Measurements from ENCODE around the gene RMI2. TPM values are rescaled to one million over a fixed set of nuclear protein-coding genes. Genes with fewer than 3 reads are reported as not detected.

RMI2 gene
- total RNA-seq, 1 donor from 2014 or later: 0.70 TPM

DNA sequence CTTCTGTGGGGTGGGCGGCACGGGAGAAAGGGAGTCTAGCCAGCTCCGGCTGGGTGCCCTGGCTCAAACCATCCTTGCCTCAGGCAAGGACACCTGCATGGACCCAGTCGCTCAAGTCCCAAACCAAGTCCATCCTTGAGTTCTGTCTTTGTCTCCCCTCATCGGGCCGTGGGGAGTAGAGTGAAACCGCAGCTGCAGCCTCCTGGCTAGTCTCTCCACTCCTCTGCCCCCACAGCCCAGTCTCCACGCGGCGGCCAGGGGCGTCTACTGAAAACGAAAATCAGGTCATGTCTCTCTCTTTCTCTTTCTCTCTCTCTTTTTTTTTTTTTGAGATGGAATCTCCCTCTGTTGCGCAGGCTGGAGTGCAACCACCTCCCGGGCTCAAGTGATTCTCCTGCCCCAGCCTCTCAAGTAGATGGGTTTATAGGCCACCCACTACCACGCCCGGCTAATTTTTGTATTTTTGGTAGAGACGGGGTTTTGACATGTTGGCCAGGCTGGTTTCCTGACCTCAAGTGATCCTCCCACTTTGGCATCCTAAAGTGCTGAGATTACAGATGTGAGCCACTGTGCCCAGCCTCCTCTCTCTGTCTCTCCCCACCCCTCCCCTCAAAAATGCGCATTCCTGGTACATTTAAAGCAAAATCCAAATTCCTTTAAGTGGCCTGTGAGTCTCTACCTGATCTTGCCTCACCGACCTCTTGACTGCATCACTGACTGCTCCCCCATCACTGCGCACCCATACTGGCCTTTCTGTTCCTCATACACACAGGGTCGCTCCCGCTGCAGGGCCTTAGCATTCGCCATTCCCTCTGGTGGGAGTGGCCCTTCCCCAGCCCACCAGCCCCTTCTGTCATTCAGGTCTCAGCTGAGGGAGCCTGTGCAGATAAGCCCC is 17.7 kb upstream of the RMI2 start:
- ATAC-seq: no peak
- DNase-seq (ENCODE audit: low spot score): no peak

DNA sequence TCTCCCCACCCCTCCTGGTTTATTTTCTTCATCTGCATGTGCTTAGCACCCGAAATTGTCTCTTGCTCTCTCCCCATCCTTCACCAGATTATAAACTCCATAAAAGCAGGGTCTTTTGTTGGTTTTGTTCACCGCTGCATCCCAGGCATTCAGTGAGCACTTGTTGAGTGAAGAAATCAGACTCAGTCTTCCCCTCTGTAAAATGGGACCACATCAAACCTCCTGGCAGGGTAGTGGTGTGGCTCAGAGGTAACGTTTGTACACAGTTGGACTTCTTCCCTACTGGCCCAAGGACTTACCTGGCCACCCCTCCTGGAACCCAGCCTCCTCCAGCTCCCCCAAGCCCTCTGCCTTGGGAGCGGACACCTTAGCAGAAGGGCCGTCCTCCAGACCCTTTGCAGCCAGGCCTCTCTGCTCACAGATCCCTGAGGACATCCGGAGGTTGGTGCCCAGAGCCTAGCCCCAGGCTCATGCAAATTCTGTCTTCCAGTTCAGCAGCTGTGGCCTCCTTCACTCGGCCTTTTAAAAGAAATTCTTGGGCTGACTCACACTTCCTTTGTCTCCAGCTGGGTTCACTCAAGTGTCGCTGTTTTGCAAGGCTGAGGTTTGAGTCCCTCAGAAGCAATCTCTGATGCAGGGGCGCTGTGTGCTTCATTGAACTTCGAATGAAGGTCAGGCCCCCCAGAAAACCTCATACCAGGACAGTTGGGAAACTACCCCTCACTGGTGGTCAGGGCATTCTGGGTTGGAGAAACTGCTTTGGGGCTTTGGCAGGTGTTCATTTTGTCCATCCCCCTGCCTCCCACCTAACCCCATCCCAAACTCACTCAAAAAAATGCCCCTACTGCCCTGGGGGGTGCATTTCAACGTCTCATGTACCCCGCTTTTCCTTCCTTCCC is 16.8 kb upstream of the RMI2 start:
- ATAC-seq (peak; percentile 46), DNase-seq (ENCODE audit: low spot score) (no peak)

DNA sequence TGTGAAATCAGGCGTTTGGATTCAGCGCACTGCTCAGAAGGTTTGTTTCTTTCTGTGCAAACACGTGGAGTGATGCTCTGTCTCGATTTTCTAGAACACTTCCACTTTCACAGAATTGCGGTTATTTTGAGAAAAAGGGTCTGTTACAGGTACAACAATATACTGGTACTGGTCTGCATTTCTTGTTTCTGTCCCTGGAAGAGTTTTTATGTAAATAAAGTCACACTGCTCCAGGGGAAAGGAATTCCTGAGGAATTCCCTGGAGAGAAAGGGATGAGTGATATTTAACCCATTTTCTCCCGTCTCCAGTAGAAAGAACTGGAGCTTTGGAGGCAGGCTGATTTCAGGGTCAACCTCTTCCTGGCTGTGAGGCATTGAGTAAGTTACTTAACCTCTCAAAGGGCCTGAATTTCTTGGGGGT is 16.2 kb upstream of the RMI2 start:
- DNase-seq (ENCODE audit: low spot score): no peak
- no peak for ATAC-seq

DNA sequence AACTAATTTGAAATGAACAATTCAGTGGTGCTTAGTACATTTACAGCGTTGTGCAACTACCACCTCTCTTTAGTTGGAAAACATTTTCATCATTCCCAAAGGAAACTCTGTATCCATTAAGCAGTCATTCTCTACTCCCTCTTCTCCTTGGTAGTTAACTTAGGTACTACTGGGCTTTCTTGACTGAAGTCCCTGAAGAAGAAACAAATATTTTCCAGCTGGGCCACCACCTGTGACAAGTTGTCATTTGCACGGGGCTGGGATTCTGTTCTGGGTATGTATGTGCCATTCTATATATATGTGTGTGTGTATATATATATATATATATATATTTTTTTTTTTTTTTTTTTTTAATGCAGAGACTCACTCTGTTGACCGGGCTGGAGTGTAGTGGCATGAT is 15.4 kb upstream of the RMI2 start:
- ATAC-seq (no peak), DNase-seq (ENCODE audit: low spot score) (no peak)

DNA sequence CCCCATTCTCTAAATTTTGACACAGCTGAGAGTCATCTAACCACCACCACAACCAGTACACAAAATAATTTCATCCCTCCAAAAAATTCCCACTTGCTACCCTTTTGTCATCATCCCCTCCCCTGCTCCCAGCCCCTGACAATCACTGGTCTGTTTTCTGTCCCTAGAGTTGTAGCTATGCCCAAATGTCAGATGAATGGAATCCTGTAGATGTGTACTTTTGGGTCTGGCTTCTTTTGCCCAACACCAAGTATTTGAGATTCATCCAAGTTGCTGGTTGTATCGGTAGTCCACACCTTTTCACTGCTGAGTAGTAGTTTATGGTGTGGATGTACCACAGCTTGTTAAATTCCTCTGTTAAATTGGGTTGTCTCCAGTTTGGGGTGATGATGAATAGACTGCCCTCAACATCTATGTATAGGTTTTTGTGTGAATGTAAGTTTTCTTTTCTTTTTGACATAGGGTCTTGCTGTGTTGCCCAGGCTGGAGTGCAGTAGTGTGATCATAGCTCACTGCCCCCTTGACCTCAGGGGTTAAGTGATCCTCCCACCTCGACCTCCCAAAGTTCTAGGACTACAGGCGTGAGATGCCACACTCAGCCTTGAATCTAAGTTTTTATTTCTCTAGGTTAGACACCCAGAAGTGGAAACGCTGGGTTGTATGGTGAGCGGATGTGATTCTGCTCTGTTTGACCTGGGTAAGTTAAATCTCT is 14.6 kb upstream of the RMI2 start:
- ATAC-seq (no peak), DNase-seq (ENCODE audit: low spot score) (no peak)

DNA sequence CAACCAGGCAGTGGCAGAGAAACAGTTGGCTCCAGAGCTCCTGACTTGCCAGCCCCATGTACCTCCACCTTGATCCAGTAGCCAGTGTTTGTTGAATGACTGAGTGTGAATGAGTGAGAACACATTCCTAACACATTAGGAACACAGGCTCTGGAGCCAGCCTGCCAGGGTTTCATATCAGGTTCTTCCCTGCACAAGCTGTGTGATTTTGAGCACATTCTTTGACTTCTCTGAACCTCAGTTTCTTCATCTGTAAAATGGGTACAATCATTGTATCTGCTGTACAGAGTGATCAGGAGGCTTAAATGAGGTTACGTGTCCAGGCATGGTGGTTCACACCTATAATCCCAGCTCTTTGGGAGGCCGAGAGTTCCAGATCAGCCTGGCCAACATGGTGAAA is 13.3 kb upstream of the RMI2 start:
- DNase-seq (ENCODE audit: low spot score) (no peak), ATAC-seq (no peak)

DNA sequence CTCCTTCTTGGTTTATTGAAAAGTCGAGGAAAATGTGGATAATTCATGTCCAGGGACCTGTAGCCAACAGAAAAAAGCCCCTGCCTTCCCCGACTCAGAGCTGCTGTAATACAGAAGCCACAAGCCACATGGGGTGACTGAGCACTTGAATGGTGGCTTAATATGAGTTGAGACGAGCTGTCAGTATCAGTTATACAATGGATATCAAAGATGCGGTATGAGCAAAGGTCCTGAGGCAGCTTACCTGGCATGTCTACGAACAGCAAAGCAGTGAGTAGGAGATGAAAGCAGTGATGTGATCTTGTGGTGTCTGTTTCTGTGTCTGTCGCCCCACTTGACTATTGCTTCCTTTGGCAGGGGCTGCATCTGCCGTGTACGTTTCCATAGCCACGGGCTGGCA is 12.2 kb upstream of the RMI2 start:
- ATAC-seq: no peak

DNA sequence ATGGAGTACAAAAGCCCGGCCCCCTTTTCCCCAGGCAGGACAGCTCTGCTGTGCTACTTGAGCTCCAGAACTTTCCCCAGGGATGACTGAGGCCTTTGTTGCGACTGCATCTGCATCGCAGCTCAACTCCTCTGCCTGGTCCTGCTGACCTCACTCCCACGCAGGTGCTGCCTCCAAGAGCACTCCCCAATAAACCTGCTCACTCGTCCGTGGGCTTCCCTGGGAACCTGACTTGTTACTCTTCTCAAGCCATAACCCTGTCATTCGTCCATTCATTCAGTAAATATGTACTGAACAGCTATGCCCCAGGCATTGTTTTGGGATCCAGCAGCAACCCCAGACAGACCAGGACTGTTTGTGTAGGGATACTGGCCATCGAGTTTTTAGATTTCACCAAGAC is 11.6 kb upstream of the RMI2 start:
- ATAC-seq (no peak), DNase-seq (ENCODE audit: low spot score) (no peak)

More for the DNA sequence above, 12.2 kb upstream of the RMI2 start:
- no peak for DNase-seq (ENCODE audit: low spot score)

DNA sequence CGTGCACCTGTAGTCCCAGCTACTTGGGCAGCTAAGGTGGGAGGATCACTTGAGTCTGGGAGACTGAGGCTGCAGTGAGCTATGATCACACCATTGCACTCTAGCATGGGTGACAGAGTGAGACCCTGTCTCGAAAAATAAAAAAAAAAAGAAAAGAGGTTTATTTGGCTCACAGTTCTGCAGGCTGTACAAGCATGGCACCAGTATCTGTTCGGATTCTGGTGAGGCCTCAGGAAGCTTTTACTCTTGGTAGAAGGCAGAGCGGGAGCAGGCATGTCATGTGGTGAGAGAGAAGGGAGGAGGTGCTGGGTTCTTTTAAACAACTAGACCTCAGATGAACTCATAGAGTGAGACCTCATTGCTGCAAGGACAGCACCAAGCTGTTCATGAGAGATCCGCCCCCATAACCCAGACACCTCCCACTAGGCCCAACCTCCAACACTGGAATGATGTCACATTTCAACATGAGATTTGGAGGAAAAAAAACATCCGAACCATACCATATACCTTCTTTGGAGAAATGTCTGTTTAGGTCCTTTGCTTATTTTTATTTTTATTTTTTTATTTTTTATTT is 10.3 kb upstream of the RMI2 start:
- DNase-seq (ENCODE audit: low spot score) (no peak), ATAC-seq (no peak)

DNA sequence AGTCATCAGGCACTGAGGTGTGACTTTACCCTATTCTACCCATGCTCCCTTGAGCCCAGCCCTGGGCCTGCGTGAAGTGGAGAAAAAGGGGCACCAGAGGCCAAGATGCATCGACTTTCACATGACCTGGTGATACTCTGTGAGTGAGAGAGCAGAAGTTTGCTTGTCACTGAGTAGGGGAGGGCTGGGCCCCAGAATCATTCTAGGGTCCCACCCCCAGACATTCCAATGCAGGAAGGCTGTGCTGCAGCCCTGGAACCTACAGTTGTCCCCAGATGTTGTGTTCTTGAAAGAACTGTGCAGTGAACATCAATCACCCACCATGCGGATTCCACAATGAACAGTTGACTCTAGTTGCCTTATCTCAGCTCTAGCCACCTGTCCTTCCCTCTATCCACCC is 6.2 kb upstream of the RMI2 start:
- DNase-seq (ENCODE audit: low spot score): no peak
- no peak for ATAC-seq

DNA sequence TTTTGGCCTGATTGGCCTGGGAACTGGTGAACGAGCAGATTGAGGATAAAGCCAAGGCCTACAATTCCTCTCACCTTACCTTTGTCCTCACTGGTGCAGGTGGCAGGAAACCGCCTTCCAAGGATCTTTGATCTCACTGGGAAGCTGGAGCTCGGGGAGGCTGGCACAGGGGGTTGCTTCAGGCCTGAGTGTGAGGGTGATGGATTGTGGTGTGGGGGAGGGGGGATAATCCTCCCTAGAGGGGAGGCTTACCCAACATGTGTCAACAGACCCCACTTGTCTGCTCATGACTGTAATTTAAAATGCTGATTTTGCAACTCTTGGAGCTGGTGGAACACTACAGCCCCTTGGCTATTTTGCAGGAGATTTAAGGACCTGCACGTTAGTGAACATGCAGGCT is 4.5 kb upstream of the RMI2 start:
- no peak for ATAC-seq
- no peak for DNase-seq (ENCODE audit: low spot score)

DNA sequence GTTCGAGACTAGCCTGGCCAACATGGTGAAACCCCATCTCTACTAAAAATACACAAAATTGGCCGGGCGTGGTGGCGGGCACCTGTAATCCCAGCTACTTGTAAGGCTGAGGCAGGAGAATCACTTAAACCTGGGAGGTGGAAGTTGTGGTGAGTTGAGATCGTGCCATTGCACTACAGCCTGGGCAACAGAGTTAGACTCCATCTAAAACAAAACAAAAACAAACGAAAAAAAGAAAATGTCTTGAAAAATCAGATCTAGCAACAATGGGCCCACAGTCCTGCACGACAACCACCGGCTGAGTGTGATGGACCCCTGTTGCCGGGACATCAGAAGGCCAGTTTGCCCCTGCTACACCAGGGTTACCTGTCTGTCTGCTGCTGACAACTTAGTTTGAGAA is 3.9 kb upstream of the RMI2 start:
- ATAC-seq (no peak), DNase-seq (ENCODE audit: low spot score) (no peak)

DNA sequence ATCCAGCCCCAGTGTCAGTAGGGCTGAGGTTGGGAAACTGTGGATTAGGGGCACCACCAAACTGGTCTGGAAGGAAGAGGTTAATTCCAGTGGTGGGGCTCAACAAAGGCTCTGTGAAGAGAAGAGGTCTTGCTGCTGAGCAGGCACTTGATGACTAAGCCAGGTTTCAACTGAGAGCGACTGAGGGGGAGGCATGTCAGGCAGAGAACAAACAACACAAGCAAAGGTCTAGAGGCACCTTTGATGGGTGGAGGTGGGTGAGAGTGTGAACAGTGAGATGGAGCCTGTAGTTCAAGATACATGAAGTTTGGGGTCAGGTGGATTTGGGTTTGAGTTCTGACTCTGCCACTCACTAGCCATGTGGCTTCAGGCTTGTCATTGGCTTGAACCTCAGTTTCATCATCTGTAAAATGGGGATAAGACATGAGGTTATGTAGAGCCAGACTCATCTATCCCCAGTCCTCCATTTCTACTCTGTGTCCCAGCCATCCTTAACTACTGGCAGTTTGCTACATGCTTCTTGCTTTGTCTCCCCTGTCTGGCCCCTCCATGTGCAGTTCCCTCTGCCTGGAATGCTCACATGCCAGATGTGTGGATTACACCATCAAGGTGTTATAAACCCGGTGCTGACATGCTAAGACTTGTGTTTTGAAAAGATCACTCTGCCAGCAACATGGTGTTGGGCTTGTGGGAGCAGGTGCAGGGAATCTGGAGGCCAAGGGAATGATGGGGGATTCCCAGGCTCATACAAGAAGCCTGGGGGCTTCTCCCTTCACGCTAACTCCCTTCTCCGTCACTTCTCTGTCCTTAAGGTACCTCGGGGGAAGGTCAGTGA is 3.0 kb upstream of the RMI2 start:
- DNase-seq (ENCODE audit: low spot score): no peak
- ATAC-seq: no peak

DNA sequence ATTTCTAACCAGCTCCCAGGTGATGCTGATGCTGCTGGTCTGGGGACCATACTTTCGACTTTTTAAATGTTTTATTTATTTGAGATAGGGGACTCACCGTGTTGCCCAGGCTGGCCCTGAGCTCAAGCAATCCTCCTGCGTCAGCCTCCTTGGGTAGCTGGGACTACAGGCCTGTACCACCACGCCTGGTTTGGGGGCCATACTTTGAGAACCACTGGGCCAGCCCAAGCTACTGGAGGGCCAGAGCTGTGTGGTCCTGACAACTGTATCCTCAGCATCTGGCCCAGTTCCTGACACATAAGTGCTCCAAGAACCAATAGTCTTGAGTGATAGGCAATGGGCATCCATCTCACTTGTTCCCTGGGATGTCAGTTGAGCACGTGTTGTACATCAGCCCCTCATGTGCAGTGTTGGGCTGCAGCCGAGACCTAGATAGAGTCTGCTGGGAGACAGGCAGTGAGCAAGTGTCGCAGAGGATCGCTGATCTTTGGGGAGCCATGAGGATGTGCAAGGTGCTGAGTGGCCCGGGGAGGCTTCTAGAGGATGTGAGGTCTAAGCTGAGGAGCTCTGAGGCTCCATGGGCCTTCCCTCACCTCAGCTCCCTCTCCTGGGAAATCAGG is 1.6 kb downstream of the RMI2 start:
- DNase-seq (ENCODE audit: low spot score): no peak
- ATAC-seq: no peak

DNA sequence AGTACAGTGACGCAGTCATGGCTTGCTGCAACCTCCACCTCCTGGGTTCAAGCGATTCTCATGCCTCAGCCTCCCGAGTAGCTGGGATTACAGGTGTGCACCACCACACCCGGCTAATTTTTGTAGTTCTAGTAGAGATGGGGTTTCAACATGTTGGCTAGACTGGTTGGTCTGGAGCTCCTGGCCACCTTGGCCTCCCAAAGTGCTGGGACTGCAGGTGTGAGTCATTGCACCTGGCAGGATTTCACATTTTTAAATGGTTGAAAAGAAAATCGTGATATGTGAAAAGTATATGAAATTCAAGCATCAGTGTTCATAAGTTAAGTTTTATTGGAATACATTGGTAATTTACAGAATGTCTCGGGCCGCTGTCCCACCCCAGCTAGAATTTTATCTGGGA is 2.6 kb downstream of the RMI2 start:
- no peak for ATAC-seq
- no peak for DNase-seq (ENCODE audit: low spot score)

DNA sequence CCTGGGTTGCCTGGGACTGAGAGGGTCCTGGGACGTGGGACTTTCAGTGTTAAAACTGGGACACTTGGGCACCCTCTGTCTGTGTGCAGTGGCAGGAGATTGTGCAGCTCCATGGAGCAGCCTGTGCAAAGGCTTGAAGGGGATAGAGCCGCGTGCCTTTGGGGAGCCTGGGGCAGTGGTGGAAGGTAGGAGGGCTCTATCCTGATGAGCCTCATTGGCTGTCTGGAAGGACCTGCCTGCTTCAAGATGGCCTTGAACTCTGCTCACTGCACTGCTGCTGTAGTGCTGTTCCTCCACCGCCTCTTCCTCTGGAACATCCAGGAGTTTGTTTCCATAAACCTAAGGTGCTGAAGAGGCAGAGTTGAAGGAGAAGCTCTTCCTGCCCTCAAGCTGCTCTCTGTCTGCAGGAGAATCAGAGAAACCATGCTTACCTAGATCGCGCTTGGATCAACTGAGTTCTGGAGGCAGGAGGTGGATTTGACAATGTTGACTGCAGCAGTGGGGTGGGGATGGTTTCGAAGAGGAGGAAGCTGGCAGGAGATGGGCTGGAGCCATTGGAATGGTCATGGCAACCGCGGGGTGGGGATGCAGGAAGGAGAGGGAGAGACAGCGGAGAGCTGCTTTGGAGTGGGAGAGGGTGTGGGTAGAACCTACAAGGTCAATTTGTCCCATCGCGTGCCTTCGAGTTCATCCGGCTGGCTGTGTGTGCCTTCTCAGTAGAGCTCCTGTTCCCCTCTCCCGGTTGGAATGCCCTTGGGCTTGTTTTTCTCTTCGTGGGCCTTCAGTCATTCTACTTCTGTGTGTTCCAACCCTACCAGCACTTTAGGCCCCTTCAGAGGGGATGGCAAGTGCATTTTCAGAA is 3.7 kb downstream of the RMI2 start:
- DNase-seq (ENCODE audit: low spot score) (no peak), ATAC-seq (no peak)

DNA sequence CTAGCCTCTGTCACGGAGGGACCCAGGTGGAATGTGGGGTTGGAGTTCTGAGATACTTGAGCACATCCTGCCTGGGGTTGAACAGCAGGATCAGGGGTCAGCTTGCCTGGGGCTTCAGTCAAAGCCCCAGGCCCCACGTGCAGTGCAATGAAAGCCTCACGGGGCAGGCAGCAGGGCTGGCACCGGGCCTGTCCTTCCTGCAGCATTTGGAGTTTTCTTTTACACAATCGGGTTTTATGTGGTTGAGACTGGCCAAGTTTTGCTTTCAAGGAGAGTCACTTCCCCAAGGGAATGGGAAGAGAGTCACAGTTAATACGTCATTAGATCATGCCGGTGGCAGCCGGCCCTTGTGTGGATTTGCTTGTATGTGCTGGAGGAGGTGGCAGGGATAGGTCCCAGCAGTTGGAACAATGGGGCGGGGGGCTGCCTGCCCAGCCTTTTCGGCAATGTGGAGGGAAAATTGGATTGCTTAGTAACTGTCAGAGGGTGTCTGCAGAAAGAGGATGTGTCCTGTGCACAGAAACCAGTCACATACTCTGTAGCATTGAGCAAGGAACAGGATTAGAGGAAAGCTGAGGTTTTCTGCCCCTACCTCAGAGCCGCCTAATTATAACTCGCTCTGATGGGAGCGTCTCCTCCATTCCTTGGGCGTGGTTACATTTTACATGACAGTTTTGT is 4.5 kb downstream of the RMI2 start:
- no peak for DNase-seq (ENCODE audit: low spot score)
- no peak for ATAC-seq

DNA sequence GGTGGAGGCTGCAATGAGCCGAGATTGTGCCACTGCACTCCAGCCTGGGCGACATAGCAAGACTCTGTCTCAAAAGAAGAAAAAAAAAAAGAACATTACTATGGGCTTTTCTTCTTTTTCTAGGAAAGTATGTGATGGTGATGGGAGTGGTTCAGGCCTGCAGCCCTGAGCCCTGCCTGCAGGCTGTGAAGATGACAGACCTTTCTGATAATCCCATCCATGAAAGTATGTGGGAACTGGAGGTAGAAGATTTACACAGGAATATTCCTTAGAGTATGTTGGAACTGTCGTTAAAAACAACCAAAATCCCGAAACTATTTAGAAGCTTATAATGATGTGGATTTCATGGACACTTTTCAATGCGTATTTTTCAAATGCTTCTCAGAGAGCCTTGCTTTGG is 5.3 kb downstream of the RMI2 start:
- DNase-seq (ENCODE audit: low spot score): no peak
- no peak for ATAC-seq

Data from left lobe of liver (tissue), 2 donors.